ENCODE measurements around the gene MROH7.

DNA sequence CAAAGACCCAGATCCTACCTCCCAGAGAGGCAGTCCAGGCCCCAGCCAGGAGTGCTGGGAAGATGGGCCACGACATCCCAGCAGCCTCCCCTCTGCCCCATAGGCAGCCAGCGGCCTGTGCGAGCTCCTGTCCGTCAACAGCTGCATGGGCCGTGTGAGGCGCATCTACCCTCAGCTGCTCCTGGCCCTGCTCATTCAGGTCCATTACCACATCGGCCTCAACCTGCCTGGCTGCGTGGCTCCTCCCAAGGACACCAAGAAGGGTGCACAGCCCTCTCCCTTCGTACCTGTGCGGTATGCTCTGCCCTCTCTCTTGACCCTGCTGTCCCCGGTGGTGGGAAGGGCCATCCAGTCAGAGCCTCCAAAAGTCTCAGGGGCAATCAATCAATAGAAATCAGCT, 44.6 kb downstream of the MROH7 start:
- TF ChIP-seq SIN3A (IDR thresholded peaks at IDR 0.05; ENCODE audit: borderline replicate concordance, insufficient read depth, low read length) (no peak), POLR2AphosphoS5 (IDR thresholded peaks at IDR 0.05; ENCODE audit: low read depth, low read length) (no peak), TAF1 (IDR thresholded peaks at IDR 0.05; ENCODE audit: borderline replicate concordance, insufficient read depth, low read length) (no peak)
- TF ChIP-seq, protein P1, sequence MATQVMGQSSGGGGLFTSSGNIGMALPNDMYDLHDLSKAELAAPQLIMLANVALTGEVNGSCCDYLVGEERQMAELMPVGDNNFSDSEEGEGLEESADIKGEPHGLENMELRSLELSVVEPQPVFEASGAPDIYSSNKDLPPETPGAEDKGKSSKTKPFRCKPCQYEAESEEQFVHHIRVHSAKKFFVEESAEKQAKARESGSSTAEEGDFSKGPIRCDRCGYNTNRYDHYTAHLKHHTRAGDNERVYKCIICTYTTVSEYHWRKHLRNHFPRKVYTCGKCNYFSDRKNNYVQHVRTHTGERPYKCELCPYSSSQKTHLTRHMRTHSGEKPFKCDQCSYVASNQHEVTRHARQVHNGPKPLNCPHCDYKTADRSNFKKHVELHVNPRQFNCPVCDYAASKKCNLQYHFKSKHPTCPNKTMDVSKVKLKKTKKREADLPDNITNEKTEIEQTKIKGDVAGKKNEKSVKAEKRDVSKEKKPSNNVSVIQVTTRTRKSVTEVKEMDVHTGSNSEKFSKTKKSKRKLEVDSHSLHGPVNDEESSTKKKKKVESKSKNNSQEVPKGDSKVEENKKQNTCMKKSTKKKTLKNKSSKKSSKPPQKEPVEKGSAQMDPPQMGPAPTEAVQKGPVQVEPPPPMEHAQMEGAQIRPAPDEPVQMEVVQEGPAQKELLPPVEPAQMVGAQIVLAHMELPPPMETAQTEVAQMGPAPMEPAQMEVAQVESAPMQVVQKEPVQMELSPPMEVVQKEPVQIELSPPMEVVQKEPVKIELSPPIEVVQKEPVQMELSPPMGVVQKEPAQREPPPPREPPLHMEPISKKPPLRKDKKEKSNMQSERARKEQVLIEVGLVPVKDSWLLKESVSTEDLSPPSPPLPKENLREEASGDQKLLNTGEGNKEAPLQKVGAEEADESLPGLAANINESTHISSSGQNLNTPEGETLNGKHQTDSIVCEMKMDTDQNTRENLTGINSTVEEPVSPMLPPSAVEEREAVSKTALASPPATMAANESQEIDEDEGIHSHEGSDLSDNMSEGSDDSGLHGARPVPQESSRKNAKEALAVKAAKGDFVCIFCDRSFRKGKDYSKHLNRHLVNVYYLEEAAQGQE (IDR thresholded peaks at IDR 0.05; ENCODE audit: insufficient read depth in 1 of 2, low read depth in 2 of 2, low read length in 2 of 2) = no peak

Measured in PFSK-1 (cell line).